ACHN (cell line): Measurements from ENCODE around the gene CLPTM1L.
"Not testable (repeated sequence)": the region's sequence is repeated elsewhere in the genome, so short reads cannot be mapped to it uniquely, and the experiment has no call there.

Experiments
- DNase-seq: peaks from one replicate; pipeline ENCODE4 v3.0.0-alpha.2; 2015
- in situ Hi-C: cut with HindIII; loops from 2 replicates; pipeline ENCODE4 v1.10.0; 2017; ENCODE audit warnings: low sequenced_read_pairs, low pct_ligation_motif_present, low pct_unique_long_range_greater_than_20kb

The CLPTM1L gene

GRCh38 chr5:1364211-1364610 lies 19.3 kb upstream of the CLPTM1L start:
- no peak for DNase-seq
- in situ Hi-C loops: no loop called here

GRCh38 chr5:1363581-1363980 lies 18.7 kb upstream of the CLPTM1L start:
- in situ Hi-C loops: no loop called here
- DNase-seq: no peak

DNA sequence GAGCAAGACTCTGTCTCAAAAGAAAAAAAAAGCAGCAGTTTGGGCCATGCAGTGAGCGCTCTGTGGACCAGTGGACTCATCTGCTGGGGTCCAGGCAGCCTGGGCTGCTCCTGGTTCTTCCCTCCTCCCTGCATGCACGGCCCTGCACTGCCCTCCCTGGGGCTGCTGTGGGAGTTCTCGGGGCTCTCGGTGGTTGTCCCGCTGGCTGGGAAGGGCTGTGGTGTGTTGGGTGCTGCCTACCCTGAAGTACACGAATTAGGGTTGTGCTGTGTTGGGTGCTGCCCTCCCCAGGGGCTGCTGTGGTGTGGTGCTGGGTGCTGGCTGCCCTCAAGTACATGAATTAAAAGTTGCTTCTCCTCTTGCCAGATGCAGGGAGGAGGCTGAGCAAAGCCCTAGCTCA lies 18.3 kb upstream of the CLPTM1L start:
- DNase-seq: no peak
- in situ Hi-C loops: no loop called here

- in situ Hi-C loops: no loop called here
- no peak for DNase-seq
Measured at GRCh38 chr5:1362242-1363015, 17.5 kb upstream of the CLPTM1L start.

GRCh38 chr5:1360861-1361260 lies 16.0 kb upstream of the CLPTM1L start:
- in situ Hi-C loops: no loop called here
- no peak for DNase-seq

GRCh38 chr5:1360367-1360766 lies 15.5 kb upstream of the CLPTM1L start:
- DNase-seq, in situ Hi-C loops: not testable (repeated sequence)

DNA sequence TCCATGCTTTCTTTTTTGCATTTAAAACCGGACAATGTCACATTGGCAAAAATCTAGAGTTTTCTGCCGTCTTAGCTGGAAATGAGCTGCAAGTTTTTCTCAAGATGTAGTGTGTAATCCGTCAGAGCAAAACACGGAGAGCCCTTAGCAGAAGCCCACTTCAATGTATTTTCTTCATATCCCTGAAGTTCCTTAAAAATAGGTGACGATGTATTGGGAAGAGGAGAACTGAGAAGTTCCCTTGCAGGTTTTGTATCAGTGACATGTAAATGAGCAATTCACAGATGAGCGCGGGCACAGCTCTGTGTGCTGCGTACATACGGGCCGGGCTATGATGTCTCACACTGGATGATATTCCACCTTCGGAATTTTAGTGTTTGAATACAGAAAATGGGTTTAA lies 14.8 kb upstream of the CLPTM1L start:
- in situ Hi-C loops: no loop called here
- no peak for DNase-seq

- in situ Hi-C loops: no loop called here
- no peak for DNase-seq
Measured at GRCh38 chr5:1359031-1359645, 14.2 kb upstream of the CLPTM1L start.

DNA sequence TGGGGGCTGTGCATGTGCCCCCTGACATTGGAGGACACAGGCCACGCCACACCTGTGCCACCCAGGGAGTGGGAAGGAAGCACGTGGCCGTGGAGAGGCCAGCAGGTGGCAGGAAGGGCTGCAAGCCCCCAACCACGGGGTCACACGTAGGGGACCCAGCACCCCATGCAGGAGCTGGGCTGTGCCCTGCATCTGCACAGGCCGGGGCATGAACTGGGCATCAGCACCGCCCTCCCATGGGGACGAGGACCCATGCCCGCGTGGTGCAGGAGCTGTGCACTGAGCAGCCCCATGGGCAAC lies 13.8 kb upstream of the CLPTM1L start:
- in situ Hi-C loops: no loop called here
- no peak for DNase-seq

DNA sequence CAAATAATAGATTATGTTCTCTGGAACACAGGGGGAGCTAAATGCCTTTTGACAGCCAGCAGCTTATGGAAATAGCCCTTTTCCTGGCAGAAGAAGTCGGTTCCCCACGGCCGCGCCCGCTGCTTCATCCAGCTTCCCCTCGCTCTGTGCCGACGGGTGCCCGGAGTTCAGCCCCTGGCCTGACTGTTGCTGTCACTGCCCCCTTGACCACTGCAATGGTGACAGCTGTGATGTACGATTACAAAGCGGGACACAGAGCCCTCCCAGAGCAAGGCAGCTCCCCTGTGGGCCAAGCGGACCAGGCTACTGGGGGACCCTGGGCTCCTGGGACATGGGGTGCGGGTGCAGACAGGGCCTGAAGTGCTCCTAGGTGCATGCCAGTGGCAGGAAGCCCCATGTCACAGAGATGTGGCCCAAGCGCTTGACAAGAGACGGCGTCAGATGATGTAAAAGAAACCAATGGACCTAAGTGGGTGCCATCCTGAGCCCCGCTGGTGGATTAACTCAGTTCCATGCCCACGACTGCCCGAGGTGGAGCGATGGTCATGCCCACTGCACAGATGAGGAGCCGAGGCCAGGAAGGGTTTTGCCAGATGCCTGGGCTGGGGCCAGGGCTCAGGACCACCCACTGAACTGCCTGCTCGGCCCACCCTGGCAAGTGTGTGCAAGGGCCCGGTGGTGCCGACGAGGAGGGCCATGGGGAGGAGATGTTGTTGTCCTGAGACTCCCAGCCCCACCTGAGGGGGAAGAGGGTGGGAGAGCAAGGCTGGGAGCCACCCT lies 13.2 kb upstream of the CLPTM1L start:
- in situ Hi-C loops: no loop called here
- no peak for DNase-seq

DNA sequence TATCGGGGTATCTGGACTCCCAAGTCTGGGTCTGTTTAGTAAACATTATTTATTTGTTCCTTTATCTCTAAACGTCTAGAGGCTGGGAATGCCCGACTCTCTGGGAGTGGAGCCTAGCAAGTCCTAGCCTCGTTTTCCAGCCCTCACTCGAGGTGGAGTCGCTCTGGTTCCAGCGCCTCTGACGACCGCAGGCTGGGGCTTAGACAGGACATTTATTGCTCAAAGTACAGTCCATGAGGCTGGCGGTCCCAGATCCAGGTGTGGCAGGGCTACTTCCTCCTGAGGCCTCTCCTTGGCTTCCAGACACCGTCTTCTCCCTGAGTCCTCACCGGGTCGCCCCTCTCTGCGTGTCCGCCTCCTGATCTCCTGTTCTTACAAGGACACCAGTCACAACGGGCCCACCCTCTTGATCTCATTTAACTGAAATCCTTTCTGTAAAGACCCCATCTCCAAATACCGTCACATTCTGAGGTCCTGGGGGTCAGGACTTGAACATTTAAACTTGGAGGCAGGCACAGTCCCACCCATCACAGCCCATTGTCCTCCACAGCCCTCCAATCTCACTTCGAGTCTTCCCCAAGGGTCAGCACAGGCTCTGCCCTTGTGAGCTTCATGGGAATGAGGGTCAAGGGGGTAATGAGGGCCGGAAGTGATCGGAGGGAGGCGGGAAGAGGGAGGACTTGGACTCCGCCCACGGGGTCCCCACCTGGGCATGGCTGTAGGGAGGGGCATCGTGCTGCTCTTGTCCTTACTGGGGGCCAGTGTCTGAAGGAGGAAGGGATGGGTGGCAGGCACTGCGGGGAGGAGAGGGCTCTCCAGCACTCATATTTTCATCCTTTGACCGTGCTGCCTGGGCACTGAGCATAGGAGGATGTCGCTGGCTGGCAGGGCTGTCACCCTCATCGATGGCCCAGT lies 12.2 kb upstream of the CLPTM1L start:
- no peak for DNase-seq
- in situ Hi-C loops: no loop called here

DNA sequence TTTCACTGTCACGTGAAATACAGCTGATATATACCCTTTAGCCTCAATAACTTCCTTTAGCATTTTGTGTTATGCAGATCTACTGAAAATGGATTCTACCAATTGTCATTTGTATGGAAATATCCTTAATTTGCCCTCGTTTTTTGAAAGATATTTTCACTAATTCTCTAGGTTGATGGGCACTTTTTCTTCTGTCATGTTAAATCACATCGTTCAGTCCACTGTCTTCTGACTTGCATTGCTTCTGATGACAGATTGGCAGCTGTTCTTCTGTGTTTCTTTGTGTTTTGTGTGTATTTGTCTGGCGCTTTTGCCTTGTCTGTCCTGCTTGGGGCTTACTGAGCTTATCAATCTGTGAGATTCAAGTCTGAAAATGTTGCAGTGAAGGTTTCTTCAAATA lies 9.7 kb upstream of the CLPTM1L start:
- in situ Hi-C loops: no loop called here
- DNase-seq: no peak

GRCh38 chr5:1352231-1353219 lies 7.6 kb upstream of the CLPTM1L start:
- no peak for DNase-seq
- in situ Hi-C loops: no loop called here

- DNase-seq: no peak
- in situ Hi-C loops: no loop called here
Measured at GRCh38 chr5:1351156-1351555, 6.3 kb upstream of the CLPTM1L start.

- no peak for DNase-seq
- in situ Hi-C loops: no loop called here
Measured at GRCh38 chr5:1349246-1349645, 4.3 kb upstream of the CLPTM1L start.

DNA sequence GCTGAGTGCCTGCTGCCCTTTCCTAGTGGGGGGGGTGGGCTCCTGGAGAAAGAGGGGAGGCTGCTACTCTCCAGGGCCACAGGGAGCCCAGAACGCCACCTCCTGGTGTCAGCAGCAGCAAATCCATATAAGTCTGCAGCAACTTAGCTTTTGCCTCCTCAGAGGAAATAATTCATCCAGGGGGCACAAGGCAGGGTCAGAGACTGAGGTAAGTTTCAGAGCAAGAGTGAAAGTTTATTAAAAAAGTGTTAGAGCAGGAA lies 4.0 kb upstream of the CLPTM1L start:
- in situ Hi-C loops: no loop called here
- DNase-seq: no peak

DNA sequence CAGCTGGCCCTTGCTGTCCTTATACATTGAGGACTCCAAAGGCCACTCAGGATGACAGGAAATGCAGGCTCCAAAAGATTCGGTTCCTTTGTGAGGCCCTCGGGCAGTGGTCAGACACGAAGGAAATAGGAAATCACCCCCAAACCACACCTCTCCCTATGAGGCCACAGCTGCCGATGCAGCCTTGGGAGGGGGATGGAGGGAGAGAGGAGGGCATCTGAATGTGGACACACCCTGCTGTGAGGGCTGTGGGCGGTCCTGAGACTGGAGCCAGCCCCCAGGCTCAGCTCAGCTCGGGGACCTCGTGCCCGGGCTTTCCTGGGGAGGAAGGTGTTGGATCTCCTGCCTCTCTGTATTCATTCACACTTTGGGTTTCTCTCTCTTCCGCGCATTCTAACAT lies 2.7 kb upstream of the CLPTM1L start:
- in situ Hi-C loops: no loop called here
- no peak for DNase-seq
